Measurements from ENCODE around the gene CLDN6.

GRCh38 chr16:3014971-3015370 lies 3.0 kb downstream of the CLDN6 start:
- TF ChIP-seq POLR2A (IDR thresholded peaks at IDR 0.05; ENCODE audit: low read depth, low read length) (no peak), POLR2AphosphoS5 (IDR thresholded peaks at IDR 0.05; ENCODE audit: low read depth, low read length) (no peak), TAF1 (IDR thresholded peaks at IDR 0.05; ENCODE audit: low read depth, low read length) (no peak)
